BE2C (cell line): ENCODE data around the gene SPOUT1.
A peak's percentile ranks its signal among the peaks of the same experiment; 100 is the strongest.
"Not testable (repeated sequence)": the region's sequence is repeated elsewhere in the genome, so short reads cannot be mapped to it uniquely, and the experiment has no call there.

Source experiments
- DNase-seq: peaks from one replicate; pipeline ENCODE4 v3.0.0-alpha.2; 2020
- H3K27me3 ChIP-seq: fragments of 250-450 bp; sonication (Bioruptor Pico); 2 replicates; pipeline ENCODE4 v1.5.1; 2020; ENCODE audit warnings: mild to moderate bottlenecking
- H3K36me3 ChIP-seq: fragments of 250-450 bp; sonication (Bioruptor Pico); 2 replicates; pipeline ENCODE4 v1.5.1; 2020; ENCODE audit warnings: mild to moderate bottlenecking
- H3K4me1 ChIP-seq: fragments of 250-450 bp; sonication (Bioruptor Pico); 2 replicates; pipeline ENCODE4 v1.5.1; 2020
- H3K4me3 ChIP-seq: 2 replicates; pipeline ENCODE4 v1.5.1; 2011; ENCODE audit warnings: low read depth, low read length
- H3K9me3 ChIP-seq: fragments of 250-450 bp; sonication (Bioruptor Pico); 2 replicates; pipeline ENCODE4 v1.5.1; 2020
- CTCF ChIP-seq: IDR thresholded peaks from 2 replicates; pipeline ENCODE4 v1.5.1; 2012; ENCODE audit warnings: mild to moderate bottlenecking, low read depth, low read length

The SPOUT1 gene

DNA sequence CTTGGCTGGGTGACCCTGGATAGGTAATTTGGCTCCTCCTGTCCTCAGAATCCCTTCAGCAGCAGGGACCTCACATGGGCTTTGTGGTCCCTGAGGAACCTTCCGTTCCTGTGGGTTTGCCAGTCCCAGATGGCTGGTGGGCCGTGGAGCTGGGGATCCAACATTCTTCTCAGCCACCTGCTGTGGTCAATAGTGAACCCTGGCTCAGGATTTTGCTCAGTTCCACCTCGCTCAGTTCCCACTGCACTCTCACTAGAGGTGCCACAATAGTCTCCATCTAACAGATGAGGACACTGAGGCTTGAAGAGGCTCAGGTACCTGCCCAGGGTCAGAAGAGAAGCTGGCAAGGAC lies 17.1 kb upstream of the SPOUT1 start:
- no peak for DNase-seq
- H3K4me3 ChIP-seq: no peak overlapping the region
- H3K27me3 ChIP-seq: no peaks in the 10 kb centered on the region
- peaks cover 16% of the 10 kb centered on the region for H3K4me1 ChIP-seq
- no peaks in the 10 kb centered on the region; the same call in 1 of the 2 replicates for H3K9me3 ChIP-seq
- TF ChIP-seq CTCF: no peak
- peaks cover 24% of the 10 kb centered on the region for H3K36me3 ChIP-seq

- Histone ChIP-seq H3K9me3 (no peaks in the 10 kb centered on the region; the same call in 1 of the 2 replicates), H3K36me3 (peaks cover 28% of the 10 kb centered on the region), H3K4me1 (peaks cover 16% of the 10 kb centered on the region), H3K4me3 (no peak overlapping the region), H3K27me3 (no peaks in the 10 kb centered on the region)
- DNase-seq: peak; percentile 91
- TF ChIP-seq CTCF: peak; percentile 59
Measured at GRCh38 chr9:128845186-128845931, 15.8 kb upstream of the SPOUT1 start.

- H3K9me3 ChIP-seq, H3K4me3 ChIP-seq, DNase-seq, H3K27me3 ChIP-seq: not testable (repeated sequence)
- peaks cover 16% of the 10 kb centered on the region for H3K4me1 ChIP-seq
- peaks cover 40% of the 10 kb centered on the region for H3K36me3 ChIP-seq
Measured at GRCh38 chr9:128843171-128843570, 13.6 kb upstream of the SPOUT1 start.

GRCh38 chr9:128841694-128842492 lies 12.3 kb upstream of the SPOUT1 start:
- H3K4me1 ChIP-seq: peaks cover 16% of the 10 kb centered on the region
- TF ChIP-seq CTCF: no peak
- H3K27me3 ChIP-seq: no peaks in the 10 kb centered on the region
- no peak overlapping the region for H3K4me3 ChIP-seq
- no peaks in the 10 kb centered on the region for H3K9me3 ChIP-seq
- no peak for DNase-seq
- peaks cover 36% of the 10 kb centered on the region for H3K36me3 ChIP-seq

DNA sequence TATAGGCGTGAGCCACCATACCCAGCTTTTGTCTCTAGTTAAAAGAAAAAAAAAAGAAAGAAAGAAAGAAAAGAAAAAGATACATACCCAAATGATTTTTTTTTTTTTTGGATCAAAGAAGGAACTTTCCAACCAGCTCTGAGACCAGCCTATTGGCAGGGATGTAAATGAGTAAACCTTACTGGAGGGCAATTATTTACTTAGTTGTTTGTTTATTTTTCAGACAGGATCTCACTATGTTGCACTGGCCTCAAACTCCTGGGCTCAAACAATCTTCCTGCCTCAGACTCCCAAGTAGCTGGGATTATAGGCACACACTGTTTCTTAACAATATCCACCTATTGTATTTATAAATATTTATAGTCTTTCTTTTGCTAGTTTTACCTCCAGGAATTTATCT lies 10.9 kb upstream of the SPOUT1 start:
- Histone ChIP-seq H3K27me3 (no peaks in the 10 kb centered on the region), H3K4me3 (no peak overlapping the region), H3K4me1 (peaks cover 9% of the 10 kb centered on the region), H3K36me3 (peaks cover 46% of the 10 kb centered on the region), H3K9me3 (no peaks in the 10 kb centered on the region)
- DNase-seq: no peak
- TF ChIP-seq CTCF: no peak

DNA sequence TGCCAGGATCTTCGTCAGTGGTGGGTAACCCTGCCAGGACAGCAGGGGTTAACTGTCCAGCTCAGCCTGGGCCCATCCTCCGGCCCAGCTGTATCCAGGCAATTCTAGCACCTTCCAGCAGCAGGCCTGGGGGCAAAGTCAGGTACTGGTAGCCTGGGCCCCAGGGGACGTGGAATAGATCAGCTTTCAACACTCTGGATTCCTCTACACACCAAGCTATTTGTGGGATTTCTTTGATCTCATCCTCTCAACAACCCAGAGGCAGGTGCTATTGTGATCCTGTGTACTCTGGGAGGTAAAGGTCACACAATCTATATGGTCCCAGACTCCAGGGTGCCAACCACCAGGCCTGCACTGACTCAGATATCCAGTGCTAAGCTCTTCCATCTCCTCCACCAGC lies 8.7 kb upstream of the SPOUT1 start:
- DNase-seq: no peak
- H3K4me1 ChIP-seq: no peaks in the 10 kb centered on the region
- no peaks in the 10 kb centered on the region for H3K9me3 ChIP-seq
- H3K27me3 ChIP-seq: no peaks in the 10 kb centered on the region
- peaks cover 53% of the 10 kb centered on the region for H3K36me3 ChIP-seq
- no peak overlapping the region for H3K4me3 ChIP-seq
- no peak for TF ChIP-seq CTCF
